ENCODE measurements around the gene CCDC88B.

GRCh38 chr11:64338716-64339115 is 1.3 kb upstream of the CCDC88B start:
- no peak for TF ChIP-seq TAF1 (IDR thresholded peaks at IDR 0.05; ENCODE audit: borderline replicate concordance, insufficient read depth, low read length)
- TF ChIP-seq POLR2AphosphoS5 (IDR thresholded peaks at IDR 0.05; ENCODE audit: low read depth, low read length): no peak
- TF ChIP-seq REST (IDR thresholded peaks at IDR 0.05; ENCODE audit: insufficient read depth in 1 of 2, low read depth in 2 of 2, low read length in 2 of 2): no peak
- TF ChIP-seq SIN3A (IDR thresholded peaks at IDR 0.05; ENCODE audit: borderline replicate concordance, insufficient read depth, low read length): no peak
- TF ChIP-seq FOXP2 (optimal IDR thresholded peaks at IDR 0.05; ENCODE audit: borderline replicate concordance, extremely low read depth, extremely low read length, insufficient read depth): no peak

Data from PFSK-1 (cell line).